SJSA1 (cell line): Measurements from ENCODE around the gene SLC35F3. TPM values are rescaled to one million over a fixed set of nuclear protein-coding genes. Genes with fewer than 3 reads are reported as not detected.
A peak's percentile ranks its signal among the peaks of the same experiment; 100 is the strongest.
"Not testable (repeated sequence)": the region's sequence is repeated elsewhere in the genome, so short reads cannot be mapped to it uniquely, and the experiment has no call there.

ENCODE experiments used
- DNase-seq, 2 experiments: peaks; one replicate each; pipeline ENCODE4 v3.0.0-alpha.2; 2015 to 2020; ENCODE audit warnings: low spot score in 2 of 2, low read depth in 1 of 2
- H3K27ac ChIP-seq: fragments of 250-450 bp; sonication (Bioruptor Pico); 2 replicates; pipeline ENCODE4 v1.5.1; 2020; ENCODE audit warnings: mild to moderate bottlenecking, moderate library complexity
- H3K27me3 ChIP-seq: fragments of 250-450 bp; sonication (Bioruptor Pico); replicated peaks from 2 replicates; pipeline ENCODE4 v1.5.1; 2020; ENCODE audit warnings: mild to moderate bottlenecking, moderate library complexity
- H3K36me3 ChIP-seq: fragments of 250-450 bp; sonication (Bioruptor Pico); 2 replicates; pipeline ENCODE4 v1.5.1; 2020; ENCODE audit warnings: mild to moderate bottlenecking
- H3K4me1 ChIP-seq: fragments of 250-450 bp; sonication (Bioruptor Pico); replicated peaks from 2 replicates; pipeline ENCODE4 v1.6.1; 2021; ENCODE audit warnings: mild to moderate bottlenecking
- H3K4me3 ChIP-seq: fragments of 250-450 bp; sonication (Bioruptor Pico); 2 replicates; pipeline ENCODE4 v1.5.1; 2020; ENCODE audit warnings: mild to moderate bottlenecking
- H3K9me3 ChIP-seq: fragments of 250-450 bp; sonication (Bioruptor Pico); replicated peaks from 2 replicates; pipeline ENCODE4 v1.5.1; 2020; ENCODE audit warnings: mild to moderate bottlenecking
- total RNA-seq: library from RNA; depleted of rRNA; stranded (reverse); fragments of >200 nt; shearing (Covaris generic); gene quantifications from 2 replicates; pipeline ENCODE4 v1.2.3, GENCODE V29; 2014

The SLC35F3 gene
- total RNA-seq, 1 experiment from 2014 or later: not detected

GRCh38 chr1:234206651-234207284, 302.3 kb downstream of the SLC35F3 start:
- peaks cover 6% of the 10 kb centered on the region; the same call in 1 of the 2 replicates for H3K27me3 ChIP-seq
- H3K9me3 ChIP-seq: no peaks in the 10 kb centered on the region
- H3K27ac ChIP-seq: no peak overlapping the region
- peak; percentile 45 to 67 for DNase-seq
- H3K36me3 ChIP-seq: no peaks in the 10 kb centered on the region
- H3K4me1 ChIP-seq: peaks cover 6% of the 10 kb centered on the region
- H3K4me3 ChIP-seq: no peak overlapping the region

GRCh38 chr1:234208351-234208750, 303.9 kb downstream of the SLC35F3 start:
- H3K4me1 ChIP-seq: peaks cover 6% of the 10 kb centered on the region

GRCh38 chr1:234208791-234209190, 304.3 kb downstream of the SLC35F3 start:
- Histone ChIP-seq H3K36me3 (no peaks in the 10 kb centered on the region), H3K27ac (no peak overlapping the region), H3K4me1 (peaks cover 6% of the 10 kb centered on the region), H3K9me3 (no peaks in the 10 kb centered on the region), H3K4me3 (no peak overlapping the region), H3K27me3 (peaks cover 11% of the 10 kb centered on the region)
- DNase-seq: no peak

More at GRCh38 chr1:234208351-234208750, 303.9 kb downstream of the SLC35F3 start:
- Histone ChIP-seq H3K36me3 (no peaks in the 10 kb centered on the region), H3K27me3 (peaks cover 7% of the 10 kb centered on the region), H3K4me3 (no peak overlapping the region), H3K27ac (no peak overlapping the region), H3K9me3 (no peaks in the 10 kb centered on the region)
- no peak for DNase-seq

- not testable (repeated sequence) for H3K36me3 ChIP-seq, H3K9me3 ChIP-seq, DNase-seq, H3K4me3 ChIP-seq, H3K27ac ChIP-seq
- Histone ChIP-seq H3K4me1 (peaks cover 12% of the 10 kb centered on the region), H3K27me3 (peaks cover 25% of the 10 kb centered on the region)
Measured at GRCh38 chr1:234210429-234210828, 306.0 kb downstream of the SLC35F3 start.

GRCh38 chr1:234211855-234212254, 307.4 kb downstream of the SLC35F3 start:
- not testable (repeated sequence) for H3K27ac ChIP-seq, H3K36me3 ChIP-seq, DNase-seq, H3K4me1 ChIP-seq, H3K9me3 ChIP-seq, H3K4me3 ChIP-seq
- H3K27me3 ChIP-seq: peaks cover 37% of the 10 kb centered on the region

GRCh38 chr1:234212764-234213657, 308.5 kb downstream of the SLC35F3 start:
- Histone ChIP-seq H3K27me3 (peaks cover 42% of the 10 kb centered on the region), H3K4me1 (peaks cover 6% of the 10 kb centered on the region; the same call in 1 of the 2 replicates)
- DNase-seq: no peak

GRCh38 chr1:234213658-234214128, 309.2 kb downstream of the SLC35F3 start:
- H3K4me1 ChIP-seq: peaks cover 6% of the 10 kb centered on the region; the same call in 1 of the 2 replicates
- no peak overlapping the region for H3K27ac ChIP-seq
- peaks cover 42% of the 10 kb centered on the region for H3K27me3 ChIP-seq
- H3K4me3 ChIP-seq: no peak overlapping the region
- no peaks in the 10 kb centered on the region for H3K36me3 ChIP-seq
- DNase-seq: no peak
- H3K9me3 ChIP-seq: no peaks in the 10 kb centered on the region

More at GRCh38 chr1:234212764-234213657, 308.5 kb downstream of the SLC35F3 start:
- no peak overlapping the region for H3K4me3 ChIP-seq
- H3K27ac ChIP-seq: no peak overlapping the region
- no peaks in the 10 kb centered on the region for H3K9me3 ChIP-seq
- H3K36me3 ChIP-seq: no peaks in the 10 kb centered on the region

- peaks cover 6% of the 10 kb centered on the region; the same call in 1 of the 2 replicates for H3K4me1 ChIP-seq
- no peaks in the 10 kb centered on the region for H3K36me3 ChIP-seq
- no peaks in the 10 kb centered on the region for H3K9me3 ChIP-seq
- peaks cover 45% of the 10 kb centered on the region for H3K27me3 ChIP-seq
- H3K27ac ChIP-seq: no peak overlapping the region
- DNase-seq: no peak
- H3K4me3 ChIP-seq: no peak overlapping the region
Measured at GRCh38 chr1:234214129-234214910, 309.8 kb downstream of the SLC35F3 start.

GRCh38 chr1:234214911-234215892, 310.7 kb downstream of the SLC35F3 start:
- H3K27me3 ChIP-seq: peaks cover 47% of the 10 kb centered on the region
- H3K27ac ChIP-seq: no peak overlapping the region
- no peak for DNase-seq
- no peak overlapping the region for H3K4me3 ChIP-seq
- no peaks in the 10 kb centered on the region for H3K36me3 ChIP-seq
- H3K4me1 ChIP-seq: peaks cover 6% of the 10 kb centered on the region; the same call in 1 of the 2 replicates
- no peaks in the 10 kb centered on the region for H3K9me3 ChIP-seq

- Histone ChIP-seq H3K27me3 (peaks cover 47% of the 10 kb centered on the region), H3K4me3 (no peak overlapping the region), H3K27ac (no peak overlapping the region), H3K4me1 (peaks cover 6% of the 10 kb centered on the region; the same call in 1 of the 2 replicates), H3K36me3 (no peaks in the 10 kb centered on the region), H3K9me3 (no peaks in the 10 kb centered on the region)
- DNase-seq: no peak
Measured at GRCh38 chr1:234216116-234216703, 311.7 kb downstream of the SLC35F3 start.

GRCh38 chr1:234217316-234217840, 312.9 kb downstream of the SLC35F3 start:
- H3K27me3 ChIP-seq: peaks cover 47% of the 10 kb centered on the region
- H3K36me3 ChIP-seq: no peaks in the 10 kb centered on the region
- peaks cover 6% of the 10 kb centered on the region; the same call in 1 of the 2 replicates for H3K4me1 ChIP-seq
- DNase-seq: no peak
- H3K4me3 ChIP-seq: no peak overlapping the region
- H3K9me3 ChIP-seq: no peaks in the 10 kb centered on the region
- no peak overlapping the region for H3K27ac ChIP-seq

- DNase-seq: no peak
- Histone ChIP-seq H3K4me1 (peaks cover 6% of the 10 kb centered on the region; the same call in 1 of the 2 replicates), H3K27ac (no peak overlapping the region), H3K9me3 (no peaks in the 10 kb centered on the region), H3K36me3 (no peaks in the 10 kb centered on the region), H3K27me3 (peaks cover 43% of the 10 kb centered on the region), H3K4me3 (no peak overlapping the region)
Measured at GRCh38 chr1:234218078-234218477, 313.6 kb downstream of the SLC35F3 start.
